Mesendoderm (in vitro differentiated cells): ENCODE data around the gene HSD3B2.

Experiments used
- DNase-seq: peaks from one replicate; pipeline ENCODE4 v3.0.0; 2013
- H2AK5ac ChIP-seq: 2 replicates; pipeline ENCODE4 v1.6.1; 2013; ENCODE audit warnings: low read length, inconsistent platforms
- H2BK120ac ChIP-seq: 2 replicates; pipeline ENCODE4 v1.6.1; 2013; ENCODE audit warnings: low read depth, mild to moderate bottlenecking, low read length, moderate library complexity, mixed read lengths
- H2BK15ac ChIP-seq: replicated peaks from 2 replicates; pipeline ENCODE4 v1.6.1; 2013; ENCODE audit warnings: low read depth, mild to moderate bottlenecking, moderate library complexity
- H2BK5ac ChIP-seq: 2 replicates; pipeline ENCODE4 v1.6.1; 2013; ENCODE audit warnings: low read length, inconsistent platforms
- H3K18ac ChIP-seq: 2 replicates; pipeline ENCODE4 v1.6.1; 2013; ENCODE audit warnings: mild to moderate bottlenecking, low read length, mixed read lengths
- H3K23ac ChIP-seq: one replicate; pipeline ENCODE4 v1.6.1; 2013; ENCODE audit warnings: low read length
- H3K27ac ChIP-seq: 2 replicates; pipeline ENCODE4 v1.5.1; 2013; ENCODE audit warnings: low read depth, mild to moderate bottlenecking, inconsistent platforms, low read length, moderate library complexity
- H3K27me3 ChIP-seq: 2 replicates; pipeline ENCODE4 v1.6.1; 2013; ENCODE audit warnings: low read length, control low read depth, mild to moderate bottlenecking, inconsistent platforms; ENCODE audit not compliant: insufficient read depth, poor library complexity
- H3K36me3 ChIP-seq: 2 replicates; pipeline ENCODE4 v1.6.1; 2013; ENCODE audit warnings: low read length, inconsistent platforms; ENCODE audit not compliant: control insufficient read depth, insufficient read depth
- H3K4ac ChIP-seq: one replicate; pipeline ENCODE4 v1.6.1; 2013; ENCODE audit warnings: low read depth, mild to moderate bottlenecking, low read length, moderate library complexity
- H3K4me1 ChIP-seq: 2 replicates; pipeline ENCODE4 v1.6.1; 2013; ENCODE audit warnings: low read depth, low read length, inconsistent platforms; ENCODE audit not compliant: control insufficient read depth
- H3K4me2 ChIP-seq: 2 replicates; pipeline ENCODE4 v1.6.1; 2013; ENCODE audit warnings: low read length
- H3K4me3 ChIP-seq: 2 replicates; pipeline ENCODE4 v1.5.1; 2013; ENCODE audit warnings: mild to moderate bottlenecking, low read length
- H3K56ac ChIP-seq: one replicate; pipeline ENCODE4 v1.6.1; 2013; ENCODE audit warnings: low read length
- H3K79me1 ChIP-seq: 2 replicates; pipeline ENCODE4 v1.6.1; 2013; ENCODE audit warnings: low read length, inconsistent platforms
- H3K79me2 ChIP-seq: 2 replicates; pipeline ENCODE4 v1.6.1; 2013; ENCODE audit warnings: mild to moderate bottlenecking, low read length; ENCODE audit not compliant: control insufficient read depth, insufficient read depth
- H3K9ac ChIP-seq: 2 replicates; pipeline ENCODE4 v1.6.1; 2013; ENCODE audit warnings: low read length, inconsistent platforms
- H4K5ac ChIP-seq: one replicate; pipeline ENCODE4 v1.6.1; 2013; ENCODE audit warnings: low read length
- H4K8ac ChIP-seq: one replicate; pipeline ENCODE4 v1.6.1; 2013; ENCODE audit warnings: low read depth, mild to moderate bottlenecking, control low read depth, low read length, moderate library complexity
- WGBS: extraction: QIAGEN DNeasy Blood & Tissue Kit; methylation state at CpG from one replicate; pipeline ENCODE4 v1.1.7; 2013; ENCODE audit warnings: low lambda C conversion rate, missing lambda C conversion rate; ENCODE audit not compliant: insufficient coverage; ENCODE audit errors: extremely low coverage; 5-methylcytosine and 5-hydroxymethylcytosine counted together

The HSD3B2 gene

DNA sequence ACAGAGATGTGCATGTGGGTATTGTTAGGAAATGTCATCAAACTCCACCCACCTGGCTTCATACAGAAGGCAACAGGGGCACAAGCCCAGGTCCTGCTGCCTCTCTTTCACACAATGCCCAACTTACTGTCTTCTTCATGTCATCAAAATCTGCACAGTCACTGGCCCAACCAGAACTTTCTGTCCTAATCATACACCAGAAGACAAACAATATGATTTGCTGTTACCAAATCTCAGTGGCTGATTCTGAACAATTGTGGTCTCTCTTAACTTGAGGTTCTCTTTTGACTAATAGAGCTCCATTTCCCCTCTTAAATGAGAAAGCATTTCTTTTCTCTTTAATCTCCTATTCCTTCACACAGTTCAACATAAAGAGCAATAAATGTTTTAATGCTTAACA lies 7.7 kb downstream of the HSD3B2 start:
- no peak overlapping the region for H2AK5ac ChIP-seq
- no peaks in the 10 kb centered on the region for H3K79me1 ChIP-seq
- H3K4me2 ChIP-seq: no peak overlapping the region
- no peak overlapping the region for H3K27ac ChIP-seq
- no peak overlapping the region for H4K5ac ChIP-seq
- peak overlapping the region; percentile 73 for H3K4ac ChIP-seq
- H2BK120ac ChIP-seq: no peak overlapping the region
- H3K79me2 ChIP-seq: no peaks in the 10 kb centered on the region
- H3K4me3 ChIP-seq: no peak overlapping the region
- H3K56ac ChIP-seq: no peak overlapping the region
- no peak overlapping the region for H2BK15ac ChIP-seq
- no peak overlapping the region for H4K8ac ChIP-seq
- no peak overlapping the region for H3K18ac ChIP-seq
- peaks cover 2% of the 10 kb centered on the region for H3K4me1 ChIP-seq
- DNase-seq: no peak
- H3K23ac ChIP-seq: no peak overlapping the region
- H3K27me3 ChIP-seq: no peaks in the 10 kb centered on the region
- H2BK5ac ChIP-seq: peak overlapping the region; percentile 44
- H3K9ac ChIP-seq: no peak overlapping the region
- no peaks in the 10 kb centered on the region for H3K36me3 ChIP-seq

- H3K18ac ChIP-seq: no peak overlapping the region
- peaks cover 31% of the 10 kb centered on the region for H3K4me1 ChIP-seq
- no peak overlapping the region for H4K8ac ChIP-seq
- peak overlapping the region; percentile 77 for H2BK5ac ChIP-seq
- H4K5ac ChIP-seq: no peak overlapping the region
- H3K9ac ChIP-seq: no peak overlapping the region
- no peak overlapping the region for H2AK5ac ChIP-seq
- H3K4ac ChIP-seq: no peak overlapping the region
- no peaks in the 10 kb centered on the region for H3K79me1 ChIP-seq
- no peak overlapping the region for H2BK120ac ChIP-seq
- H3K4me2 ChIP-seq: no peak overlapping the region
- no peaks in the 10 kb centered on the region for H3K36me3 ChIP-seq
- H3K23ac ChIP-seq: no peak overlapping the region
- peak overlapping the region; percentile 23 for H3K27ac ChIP-seq
- H3K4me3 ChIP-seq: no peak overlapping the region
- H2BK15ac ChIP-seq: no peak overlapping the region
- H3K56ac ChIP-seq: peak overlapping the region; percentile 31
- no peaks in the 10 kb centered on the region for H3K79me2 ChIP-seq
- WGBS: no CpG with 5 or more reads among the region's 2 CpGs
- peak; percentile 78 for DNase-seq
- H3K27me3 ChIP-seq: no peaks in the 10 kb centered on the region
Observed at GRCh38 chr1:119428991-119429390, 14.0 kb downstream of the HSD3B2 start.

- peak overlapping the region; percentile 34 for H3K56ac ChIP-seq
- H3K4me2 ChIP-seq: no peak overlapping the region
- H2AK5ac ChIP-seq: no peak overlapping the region
- no peak overlapping the region for H2BK15ac ChIP-seq
- H3K9ac ChIP-seq: peak overlapping the region; percentile 24
- peak overlapping the region; percentile 60 for H3K4ac ChIP-seq
- H4K5ac ChIP-seq: peak overlapping the region; percentile 8
- DNase-seq: peak; percentile 70
- no peak overlapping the region for H4K8ac ChIP-seq
- H2BK120ac ChIP-seq: peak overlapping the region; percentile 21
- no peaks in the 10 kb centered on the region for H3K79me2 ChIP-seq
- WGBS: no CpG with 5 or more reads among the region's 4 CpGs
- H3K27ac ChIP-seq: peak overlapping the region; percentile 23
- no peak overlapping the region for H3K4me3 ChIP-seq
- H2BK5ac ChIP-seq: peak overlapping the region; percentile 77
- H3K79me1 ChIP-seq: no peaks in the 10 kb centered on the region
- no peak overlapping the region for H3K23ac ChIP-seq
- H3K36me3 ChIP-seq: no peaks in the 10 kb centered on the region
- H3K18ac ChIP-seq: peak overlapping the region; percentile 32
- peaks cover 31% of the 10 kb centered on the region for H3K4me1 ChIP-seq
- H3K27me3 ChIP-seq: no peaks in the 10 kb centered on the region
Observed at GRCh38 chr1:119429687-119430086, 14.7 kb downstream of the HSD3B2 start.

DNA sequence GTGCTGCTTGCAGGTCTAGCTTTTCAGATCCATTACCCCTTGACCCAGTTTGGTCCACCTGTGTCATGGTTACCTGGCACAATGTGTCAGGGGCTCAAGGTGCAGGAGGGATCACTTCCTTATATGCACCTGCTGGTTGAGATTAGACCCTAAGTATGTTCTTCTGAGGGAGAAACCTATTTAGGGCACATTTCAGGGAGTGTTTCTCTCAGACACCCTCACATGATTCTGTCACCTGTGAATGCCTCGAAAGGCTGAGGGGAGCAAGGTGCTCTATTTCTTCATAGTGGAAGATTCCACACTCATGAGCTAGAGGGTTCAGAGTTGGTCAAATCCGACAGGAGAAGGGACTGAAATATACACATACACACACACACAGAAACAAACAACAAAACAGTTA lies 15.5 kb downstream of the HSD3B2 start:
- Histone ChIP-seq H3K79me1 (no peaks in the 10 kb centered on the region), H3K4me1 (peaks cover 31% of the 10 kb centered on the region), H3K9ac (no peak overlapping the region), H3K23ac (no peak overlapping the region), H3K36me3 (no peaks in the 10 kb centered on the region), H2BK5ac (peak overlapping the region; percentile 85), H3K27ac (no peak overlapping the region), H2BK120ac (peak overlapping the region; percentile 50), H3K4ac (no peak overlapping the region), H3K56ac (peak overlapping the region; percentile 75), H2BK15ac (no peak overlapping the region), H3K4me3 (no peak overlapping the region), H2AK5ac (peak overlapping the region; percentile 35), H4K5ac (no peak overlapping the region), H4K8ac (no peak overlapping the region), H3K79me2 (no peaks in the 10 kb centered on the region), H3K27me3 (no peaks in the 10 kb centered on the region), H3K4me2 (no peak overlapping the region), H3K18ac (no peak overlapping the region)
- DNase-seq: no peak
- WGBS: no CpG with 5 or more reads among the region's 2 CpGs

DNA sequence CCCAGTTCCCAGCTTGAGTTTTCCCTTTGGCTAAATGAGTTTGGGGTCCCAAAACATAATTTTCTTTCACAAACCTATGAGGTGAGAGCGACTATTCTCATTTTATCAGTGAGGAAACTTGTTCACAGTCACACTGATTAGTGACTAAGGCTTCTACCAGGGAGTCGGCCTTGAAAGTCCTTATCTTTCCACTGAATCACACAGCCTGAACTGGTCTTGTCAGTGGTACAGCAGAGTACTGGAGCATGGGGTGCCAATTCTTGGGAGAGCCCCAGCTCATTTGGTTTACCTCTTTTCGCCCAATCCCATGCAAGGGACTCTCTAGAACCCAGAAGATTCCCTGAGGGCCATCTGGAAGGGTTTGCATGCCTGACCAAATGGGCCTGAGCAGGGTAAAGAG lies 16.9 kb downstream of the HSD3B2 start:
- H3K4ac ChIP-seq: no peak overlapping the region
- no peak overlapping the region for H4K5ac ChIP-seq
- no peak overlapping the region for H2BK120ac ChIP-seq
- H3K4me1 ChIP-seq: peaks cover 31% of the 10 kb centered on the region
- no peak overlapping the region for H3K4me2 ChIP-seq
- peak overlapping the region; percentile 78 for H2BK5ac ChIP-seq
- no peaks in the 10 kb centered on the region for H3K36me3 ChIP-seq
- H3K56ac ChIP-seq: no peak overlapping the region
- no peak overlapping the region for H3K9ac ChIP-seq
- H3K79me2 ChIP-seq: no peaks in the 10 kb centered on the region
- H3K27ac ChIP-seq: peak overlapping the region; percentile 24
- DNase-seq: peak; percentile 76
- no peak overlapping the region for H2AK5ac ChIP-seq
- no peak overlapping the region for H3K18ac ChIP-seq
- H2BK15ac ChIP-seq: no peak overlapping the region
- no peaks in the 10 kb centered on the region for H3K27me3 ChIP-seq
- no peak overlapping the region for H4K8ac ChIP-seq
- no peak overlapping the region for H3K23ac ChIP-seq
- WGBS: no CpG with 5 or more reads among the region's 3 CpGs
- H3K4me3 ChIP-seq: no peak overlapping the region
- H3K79me1 ChIP-seq: no peaks in the 10 kb centered on the region

DNA sequence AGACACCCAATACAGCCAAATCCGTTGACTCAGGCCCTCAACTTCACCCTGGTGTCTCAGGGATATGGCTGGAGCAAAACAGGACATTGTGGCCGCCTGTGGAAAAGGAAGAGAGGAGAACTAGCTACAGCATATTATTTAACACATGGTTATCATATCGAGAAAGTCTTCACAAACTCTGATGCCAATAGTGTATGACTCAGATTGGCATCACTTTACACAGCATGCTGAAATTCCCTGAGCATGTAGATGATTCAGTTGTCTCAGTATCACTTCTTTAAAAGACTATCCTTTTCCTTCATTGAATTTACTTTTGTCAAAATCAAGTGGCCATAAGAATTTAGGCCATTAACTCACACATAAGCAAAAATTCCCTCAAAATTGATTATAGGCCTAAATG lies 20.1 kb downstream of the HSD3B2 start:
- Histone ChIP-seq H3K9ac (no peak overlapping the region), H3K18ac (no peak overlapping the region), H3K79me1 (no peaks in the 10 kb centered on the region), H3K4me2 (no peak overlapping the region), H3K36me3 (no peaks in the 10 kb centered on the region), H2BK120ac (no peak overlapping the region), H4K8ac (no peak overlapping the region), H2AK5ac (no peak overlapping the region), H2BK5ac (no peak overlapping the region), H3K4me1 (peaks cover 19% of the 10 kb centered on the region), H3K23ac (no peak overlapping the region), H3K27me3 (no peaks in the 10 kb centered on the region), H3K79me2 (no peaks in the 10 kb centered on the region), H2BK15ac (no peak overlapping the region), H3K56ac (no peak overlapping the region), H3K4me3 (no peak overlapping the region), H3K4ac (no peak overlapping the region), H3K27ac (no peak overlapping the region), H4K5ac (no peak overlapping the region)
- no CpG with 5 or more reads among the region's 3 CpGs for WGBS
- no peak for DNase-seq
